LNCAP (cell line): ENCODE measurements around the gene EPS8L3.

Source experiments
- TF ChIP-seq, protein P1 (sequence below): fragments of 450-650 bp; IDR thresholded peaks from 2 replicates; pipeline ENCODE4 v1.5.1; 2017; ENCODE audit warnings: mild to moderate bottlenecking

Gene EPS8L3

DNA sequence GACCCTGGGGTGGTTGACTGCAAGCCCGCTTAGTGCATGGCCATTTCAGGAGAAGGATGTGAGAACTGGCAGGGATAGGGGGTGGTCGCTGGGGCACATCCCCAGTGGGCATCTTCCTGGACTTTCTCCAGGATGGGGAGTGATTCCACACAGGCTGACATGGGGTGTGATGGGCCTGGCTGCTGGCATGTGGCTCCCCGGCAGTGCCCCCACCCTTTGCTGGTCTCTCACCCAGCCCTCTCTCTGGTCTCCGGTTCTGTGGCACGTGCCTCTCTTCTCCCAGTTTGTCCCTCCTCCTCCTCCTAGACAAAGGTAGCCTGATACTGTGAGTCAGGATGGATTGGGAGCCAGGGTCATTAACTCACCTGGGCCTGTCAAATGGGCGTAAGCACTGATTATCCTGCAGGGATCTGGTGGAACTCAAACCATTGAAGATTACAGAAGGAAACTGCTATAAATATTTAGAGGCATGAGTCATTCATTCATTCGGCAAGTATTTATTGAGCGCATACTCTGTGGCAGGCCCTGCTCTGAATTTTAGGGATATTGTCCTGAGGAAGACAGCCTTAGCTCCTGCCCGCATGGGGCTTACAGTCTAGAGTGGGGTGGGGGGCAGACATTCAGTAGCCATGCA, 23.6 kb upstream of the EPS8L3 start:
- TF ChIP-seq, protein P1, sequence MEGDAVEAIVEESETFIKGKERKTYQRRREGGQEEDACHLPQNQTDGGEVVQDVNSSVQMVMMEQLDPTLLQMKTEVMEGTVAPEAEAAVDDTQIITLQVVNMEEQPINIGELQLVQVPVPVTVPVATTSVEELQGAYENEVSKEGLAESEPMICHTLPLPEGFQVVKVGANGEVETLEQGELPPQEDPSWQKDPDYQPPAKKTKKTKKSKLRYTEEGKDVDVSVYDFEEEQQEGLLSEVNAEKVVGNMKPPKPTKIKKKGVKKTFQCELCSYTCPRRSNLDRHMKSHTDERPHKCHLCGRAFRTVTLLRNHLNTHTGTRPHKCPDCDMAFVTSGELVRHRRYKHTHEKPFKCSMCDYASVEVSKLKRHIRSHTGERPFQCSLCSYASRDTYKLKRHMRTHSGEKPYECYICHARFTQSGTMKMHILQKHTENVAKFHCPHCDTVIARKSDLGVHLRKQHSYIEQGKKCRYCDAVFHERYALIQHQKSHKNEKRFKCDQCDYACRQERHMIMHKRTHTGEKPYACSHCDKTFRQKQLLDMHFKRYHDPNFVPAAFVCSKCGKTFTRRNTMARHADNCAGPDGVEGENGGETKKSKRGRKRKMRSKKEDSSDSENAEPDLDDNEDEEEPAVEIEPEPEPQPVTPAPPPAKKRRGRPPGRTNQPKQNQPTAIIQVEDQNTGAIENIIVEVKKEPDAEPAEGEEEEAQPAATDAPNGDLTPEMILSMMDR = no peak

DNA sequence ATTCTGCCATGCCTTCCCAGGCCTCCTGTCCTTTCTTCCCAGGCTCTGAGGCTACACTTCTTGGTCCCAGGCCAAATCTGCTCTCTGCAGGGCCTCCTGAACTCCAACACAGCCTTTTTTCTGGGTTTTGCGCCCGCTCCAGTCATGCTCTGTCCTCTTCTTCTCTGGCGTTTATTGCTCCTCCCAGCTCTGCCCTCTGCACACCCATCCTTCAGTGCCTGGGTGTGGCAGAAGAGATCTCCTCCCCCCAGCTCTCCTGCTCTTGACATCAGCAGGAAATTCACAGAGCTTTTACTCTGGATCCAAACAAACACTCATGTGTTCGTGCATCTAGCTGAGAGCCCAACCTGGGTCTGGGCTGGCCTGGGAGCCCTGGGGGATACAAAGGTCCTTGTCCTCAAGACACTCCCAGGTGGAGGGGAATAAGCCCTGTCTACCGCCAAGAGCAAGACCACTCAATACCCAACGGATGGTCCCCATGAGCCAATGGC, 22.9 kb upstream of the EPS8L3 start:
- TF ChIP-seq, protein P1 = no peak

DNA sequence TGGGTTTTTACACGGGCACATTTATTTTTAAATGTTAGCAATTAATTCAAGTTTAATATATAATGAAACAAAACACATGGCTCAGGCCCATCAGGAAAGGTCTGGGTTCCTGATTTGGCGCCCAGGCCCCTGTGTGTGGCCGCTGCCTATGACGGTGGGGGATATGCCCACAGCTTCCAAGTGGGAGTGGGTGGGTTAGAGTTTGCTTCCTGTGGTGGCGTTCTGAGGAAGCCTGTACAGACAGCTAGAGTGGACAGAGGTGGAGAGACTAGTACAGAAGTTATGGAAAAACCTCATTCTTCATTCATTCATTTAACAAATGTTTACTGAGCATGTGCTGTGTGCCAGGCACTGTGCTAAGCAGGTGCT, 22.4 kb upstream of the EPS8L3 start:
- TF ChIP-seq, protein P1 = no peak

DNA sequence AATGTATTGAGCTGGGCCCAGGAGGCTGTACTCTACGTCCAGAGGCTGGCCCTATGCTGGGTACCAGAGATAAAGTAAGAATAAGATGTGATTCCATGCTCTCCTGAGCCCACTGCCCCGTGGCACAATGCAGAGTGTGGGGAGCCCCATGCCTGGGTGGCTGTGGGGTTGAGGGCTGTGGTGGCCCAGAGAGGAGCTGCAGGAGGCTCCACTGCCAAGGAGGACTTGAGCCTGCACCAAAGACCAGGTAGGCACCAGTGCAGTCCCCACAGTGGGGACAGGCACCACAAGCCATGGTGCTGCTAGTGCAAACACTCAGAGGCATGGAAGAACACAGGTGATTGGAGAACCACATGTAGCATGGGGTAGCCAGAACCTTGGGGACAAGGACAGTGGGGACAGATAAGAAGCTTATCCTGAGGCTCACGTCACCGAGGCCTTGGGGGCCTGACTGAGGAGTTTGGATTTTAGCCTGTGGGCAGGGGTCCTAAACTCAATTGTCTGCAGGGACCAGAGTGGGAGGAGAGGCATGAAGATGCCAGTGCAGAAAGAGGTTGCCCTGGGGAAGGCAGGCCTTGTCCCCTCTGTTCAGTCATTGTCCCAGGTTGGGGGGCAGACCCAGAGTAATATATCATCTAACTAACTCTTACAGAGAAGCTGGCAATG, 21.9 kb upstream of the EPS8L3 start:
- TF ChIP-seq, protein P1 = no peak

DNA sequence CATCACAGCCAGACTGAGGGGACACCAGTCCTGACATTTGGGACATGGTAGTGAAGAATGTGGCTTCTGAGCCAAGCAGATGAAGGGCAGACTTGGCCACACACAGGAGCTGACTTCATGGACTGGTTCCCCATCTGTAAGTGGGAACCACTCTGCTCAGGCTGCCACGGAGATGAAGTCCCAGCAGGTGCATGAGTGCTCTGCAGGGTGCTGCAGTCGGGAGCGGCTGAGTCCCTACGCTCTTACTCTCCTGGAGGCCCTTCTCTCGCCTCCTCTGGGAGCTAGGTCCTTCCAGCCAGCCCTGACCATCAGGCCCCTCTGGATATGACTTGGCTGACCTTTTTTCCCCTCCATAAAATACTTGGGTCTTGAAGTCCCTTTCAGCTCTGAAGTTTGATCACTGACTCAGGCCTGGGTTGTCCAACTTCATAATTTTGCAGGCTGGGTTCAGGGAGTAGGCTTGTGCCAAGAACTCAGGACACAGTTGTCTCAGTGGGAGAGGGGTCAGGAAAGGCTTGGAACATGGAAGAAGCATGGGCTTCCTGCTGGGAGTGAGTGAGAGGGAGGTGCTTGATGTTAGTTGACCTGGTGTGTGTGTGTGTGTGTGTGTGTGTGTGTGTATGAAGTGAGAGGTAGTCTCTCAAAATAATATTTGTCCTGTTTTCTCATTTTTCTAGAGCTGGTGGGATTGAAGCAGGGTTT, 21.0 kb upstream of the EPS8L3 start:
- TF ChIP-seq, protein P1 = no peak

DNA sequence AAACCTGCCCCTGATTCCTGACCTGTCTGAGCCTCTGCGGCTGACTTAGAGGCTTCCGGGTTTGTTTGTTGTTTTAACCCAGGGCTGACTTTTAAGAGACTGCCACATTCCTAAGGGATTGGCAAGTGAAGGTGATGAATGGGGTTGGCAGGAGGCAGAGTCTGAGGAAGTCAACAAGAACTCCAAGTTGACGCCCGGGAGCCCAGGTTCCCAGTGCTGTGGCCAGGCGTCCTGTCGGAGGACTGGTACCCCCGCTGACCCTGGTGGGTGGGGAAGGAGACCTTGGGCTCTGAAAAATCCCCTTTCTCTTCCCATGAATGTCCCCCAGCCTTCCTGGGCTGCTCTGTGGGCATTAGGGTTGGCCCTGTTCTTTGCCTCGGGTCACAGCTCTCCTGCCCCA, 19.7 kb upstream of the EPS8L3 start:
- TF ChIP-seq, protein P1 = no peak

DNA sequence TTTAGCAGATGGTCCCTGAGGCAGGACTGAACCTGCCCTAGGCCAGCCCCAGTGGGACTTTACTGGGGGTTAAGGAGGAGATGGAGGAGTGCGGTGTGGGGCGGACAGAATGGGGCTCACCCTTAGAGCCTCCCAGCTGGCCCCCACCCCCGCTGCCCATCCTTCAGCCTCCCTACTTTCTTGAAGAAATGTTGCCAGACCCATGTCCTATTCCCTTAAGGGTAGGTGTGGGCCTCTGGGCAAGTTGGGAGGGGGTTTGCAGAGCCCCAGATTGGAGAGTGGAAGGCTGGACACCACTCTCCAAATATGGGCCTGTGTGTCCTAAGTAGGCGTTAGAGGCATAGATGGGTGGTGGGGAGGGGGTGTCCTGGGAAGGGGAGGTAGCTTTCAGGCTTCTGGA, 19.2 kb upstream of the EPS8L3 start:
- TF ChIP-seq, protein P1 = no peak
